ENCODE results near the gene ABCC10.
A peak's percentile ranks its signal among the peaks of the same experiment; 100 is the strongest.
"Not testable (repeated sequence)": the region's sequence is repeated elsewhere in the genome, so short reads cannot be mapped to it uniquely, and the experiment has no call there.

The ABCC10 gene

GRCh38 chr6:43427406-43428111, at the start of gene ABCC10:
ABCC10 (plus strand) TSS chr6:43427541; CDS start chr6:43427979, 438 bp downstream.
- peak; percentile 96 for DNase-seq

DNA sequence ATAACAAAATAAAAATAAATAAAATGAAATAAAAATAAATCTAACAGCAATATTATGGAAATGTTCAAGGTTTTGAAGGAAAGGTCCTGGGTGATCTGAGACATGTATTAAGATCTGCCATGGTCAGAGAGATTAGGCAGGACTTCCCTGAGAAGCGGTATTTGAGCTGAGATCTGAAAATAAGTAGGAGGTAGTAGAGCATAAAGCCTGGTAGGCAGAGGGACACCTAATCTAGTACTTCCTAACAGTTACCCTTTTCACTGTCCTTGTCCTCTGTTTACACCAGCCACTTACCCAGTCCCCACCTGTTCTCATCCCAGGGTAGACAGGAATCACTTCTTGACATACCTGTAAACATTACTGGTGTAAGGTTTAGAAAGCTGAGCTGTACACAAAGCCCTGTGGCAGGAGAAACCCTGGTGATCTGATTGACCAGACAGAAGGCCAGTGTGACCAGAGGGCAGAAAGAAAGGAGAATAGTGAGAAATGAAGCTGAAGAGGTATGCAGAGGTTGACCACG, 49.6 kb upstream of the ABCC10 start:
- DNase-seq = no peak

DNA sequence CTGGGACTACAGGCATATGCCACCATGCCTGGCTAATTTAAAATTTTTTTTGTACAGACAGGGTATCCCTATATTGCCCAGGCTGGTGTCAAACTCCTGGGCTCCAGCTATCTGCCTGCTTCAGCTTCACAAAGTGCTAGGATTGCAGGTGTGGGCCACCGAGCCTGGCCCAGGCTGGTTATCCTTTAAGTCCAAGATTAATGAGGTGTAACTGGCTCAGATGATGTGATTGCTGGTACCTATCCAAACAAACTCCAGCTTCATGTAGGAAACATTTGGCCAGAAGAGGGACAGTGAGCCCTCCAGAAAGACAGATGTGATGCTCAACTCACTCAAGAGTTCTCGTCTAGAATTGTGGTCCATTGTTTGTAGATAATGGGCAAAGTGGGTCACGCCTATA, 48.7 kb upstream of the ABCC10 start:
- no peak for DNase-seq

DNA sequence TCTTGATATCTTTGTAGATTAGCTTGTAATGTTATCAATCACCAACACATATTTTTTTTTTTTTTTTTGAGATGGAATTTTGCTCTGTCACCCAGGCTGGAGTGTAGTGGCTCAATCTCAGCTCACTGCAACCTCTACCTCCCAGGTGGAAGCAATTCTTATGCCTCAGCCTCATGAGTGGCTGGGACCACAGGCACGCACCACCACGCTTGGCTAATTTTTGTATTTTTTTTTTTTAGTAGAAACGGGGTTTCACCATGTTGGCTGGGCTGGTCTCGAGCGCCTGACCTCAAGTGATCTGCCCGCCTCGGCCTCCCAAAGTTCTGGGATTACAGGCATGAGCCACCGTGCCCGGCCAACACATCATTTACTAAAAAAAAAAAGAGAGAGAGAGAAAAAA, 46.5 kb upstream of the ABCC10 start:
- DNase-seq = not testable (repeated sequence)

GRCh38 chr6:43383021-43383667, 44.2 kb upstream of the ABCC10 start:
- no peak for DNase-seq

DNA sequence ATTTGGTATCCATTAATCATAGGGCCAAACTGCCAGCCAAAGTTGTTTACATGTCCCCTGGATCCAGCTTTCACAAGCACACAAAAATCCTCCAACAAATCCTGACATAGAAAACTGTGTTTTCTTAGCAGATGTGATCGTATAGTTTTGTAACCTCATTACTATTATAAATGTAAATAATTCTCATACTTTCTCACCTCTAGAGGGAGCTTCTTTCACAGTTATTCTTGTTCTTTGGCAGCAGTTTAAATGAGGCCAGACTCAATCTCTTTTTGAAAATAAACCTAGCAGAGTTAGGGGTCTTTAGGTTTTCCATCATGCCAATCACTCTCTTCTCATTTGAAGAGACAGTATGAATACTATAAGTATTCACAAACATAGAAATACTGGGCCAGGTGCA, 40.8 kb upstream of the ABCC10 start:
- no peak for DNase-seq

DNA sequence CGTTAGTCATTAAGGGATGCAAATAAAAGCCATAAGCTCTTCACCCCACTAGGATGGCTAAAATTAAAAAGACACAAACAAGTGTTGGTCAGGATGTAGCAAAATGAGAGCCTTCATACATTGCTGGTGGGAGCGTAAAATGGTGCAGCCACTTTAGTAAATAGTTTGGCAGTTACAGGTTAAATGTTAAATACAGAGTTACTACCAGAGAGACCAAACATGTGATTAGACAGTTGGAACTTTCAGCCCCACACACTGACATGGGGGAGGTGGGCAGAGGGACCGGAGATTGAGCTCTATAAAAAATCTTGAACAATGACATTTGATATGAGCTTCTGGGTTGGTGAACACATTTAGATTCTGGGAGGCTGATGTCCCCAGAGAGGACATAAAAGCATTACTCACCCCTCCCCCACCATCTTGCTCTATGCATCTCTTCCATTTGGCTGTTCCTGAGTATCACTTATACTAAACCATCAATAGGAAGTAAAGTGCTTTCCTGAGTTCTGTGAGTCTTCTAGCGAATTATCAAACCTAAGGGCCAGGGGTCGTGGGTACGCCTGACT, 37.5 kb upstream of the ABCC10 start:
- DNase-seq = no peak

DNA sequence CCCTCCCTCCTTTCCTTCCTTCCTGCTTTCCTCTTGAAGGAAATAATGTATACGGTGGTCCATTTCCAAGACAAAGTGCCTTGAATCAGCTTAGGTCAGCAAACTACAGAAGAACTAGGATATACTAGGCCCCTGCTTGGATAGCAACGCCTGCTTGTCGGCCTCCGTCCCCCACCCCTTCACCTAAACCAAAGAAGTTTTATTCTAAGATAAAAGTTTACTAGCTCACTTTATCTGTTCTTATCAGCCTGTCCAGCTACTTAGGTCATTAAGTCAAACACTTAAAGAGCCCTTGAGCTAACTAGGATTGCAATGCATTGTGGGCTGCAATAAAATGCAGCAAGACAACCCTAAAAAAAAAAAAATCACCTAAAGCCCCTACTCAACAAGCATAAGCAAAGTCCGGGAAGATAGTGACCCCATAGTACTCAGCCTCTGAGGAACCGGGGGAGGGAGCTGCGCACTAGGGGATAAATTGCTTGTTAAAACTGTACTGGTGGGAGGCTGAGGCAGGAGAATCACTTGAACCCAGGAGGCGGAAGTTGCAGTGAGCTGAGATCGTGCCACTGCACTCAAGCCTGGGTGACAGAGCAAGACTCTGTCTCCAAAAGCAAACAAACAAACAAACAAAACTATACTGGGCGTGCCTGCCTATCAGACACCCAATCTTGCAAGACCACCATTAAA, 36.4 kb upstream of the ABCC10 start:
- DNase-seq = not testable (repeated sequence)

DNA sequence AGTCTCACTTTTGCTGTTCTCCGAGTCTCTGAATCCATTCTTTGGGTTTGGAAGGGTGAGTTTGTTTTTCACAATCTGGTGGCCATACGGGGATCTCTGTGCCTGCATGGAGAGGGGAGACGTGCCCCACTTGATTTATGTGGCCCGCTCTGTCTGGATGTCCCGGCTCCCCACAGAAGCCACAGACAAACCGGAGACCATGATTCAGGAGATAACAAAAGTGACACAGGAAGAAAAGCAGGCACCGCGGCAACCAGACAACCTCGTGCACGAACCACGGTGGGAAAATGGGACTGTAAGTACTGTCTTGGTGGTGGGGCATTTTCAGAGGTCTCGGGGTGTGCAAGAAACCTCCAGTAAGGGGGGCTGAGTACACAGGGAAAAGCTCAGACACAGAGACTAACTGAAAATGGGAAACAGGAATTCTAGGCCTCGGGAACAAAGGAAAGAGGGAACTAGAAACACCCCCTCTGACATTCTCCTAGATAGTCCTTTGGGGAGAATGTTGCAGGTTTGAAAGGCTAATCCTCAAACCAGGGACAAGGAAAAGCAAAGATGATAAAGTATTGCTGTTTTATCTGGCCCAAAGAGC, 35.8 kb upstream of the ABCC10 start:
- no peak for DNase-seq

DNA sequence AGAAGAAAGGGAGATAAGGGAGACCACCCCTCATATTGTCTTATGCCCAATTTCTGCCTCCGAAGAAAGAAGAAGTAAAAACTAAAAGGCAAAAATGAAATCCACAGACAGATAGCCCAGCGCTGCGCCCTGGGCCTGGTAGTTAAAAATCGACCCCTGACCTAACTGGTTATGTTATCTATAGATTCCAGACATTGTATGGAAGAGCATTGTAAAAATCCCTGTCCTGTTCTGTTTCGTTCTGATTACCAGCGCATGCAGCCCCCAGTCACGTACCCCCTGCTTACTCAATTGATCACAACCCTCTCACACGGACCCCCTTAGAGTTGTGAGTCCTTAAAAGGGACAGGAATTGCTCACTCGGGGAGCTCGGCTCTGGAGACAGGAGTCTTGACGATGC, 34.2 kb upstream of the ABCC10 start:
- not testable (repeated sequence) for DNase-seq

DNA sequence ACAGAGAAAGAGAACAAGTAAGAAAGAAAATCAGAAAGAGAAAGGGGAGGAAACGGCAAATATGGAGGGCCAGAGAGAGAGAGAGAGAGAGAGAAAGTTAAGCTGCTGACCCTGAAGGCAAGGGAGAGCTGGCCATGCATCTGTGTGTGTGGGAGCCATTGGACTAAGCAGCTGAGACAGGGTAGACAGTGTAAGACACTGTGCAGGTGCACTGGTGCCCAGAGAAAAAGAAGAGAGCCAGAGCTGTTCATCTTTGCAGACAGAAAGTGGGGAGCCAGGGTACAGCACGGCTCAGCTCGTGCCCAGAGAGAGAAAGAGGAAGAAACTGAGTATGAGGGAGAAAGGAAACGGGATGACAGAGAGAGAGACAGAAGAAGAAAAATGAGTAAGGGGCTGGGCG, 33.7 kb upstream of the ABCC10 start:
- DNase-seq = no peak

- no peak for DNase-seq
These were observed 32.4 kb upstream of the ABCC10 start for GRCh38 chr6:43394982-43395381.

GRCh38 chr6:43395776-43396175, 31.6 kb upstream of the ABCC10 start:
- no peak for DNase-seq

GRCh38 chr6:43396408-43397149, 30.8 kb upstream of the ABCC10 start:
- DNase-seq = no peak

DNA sequence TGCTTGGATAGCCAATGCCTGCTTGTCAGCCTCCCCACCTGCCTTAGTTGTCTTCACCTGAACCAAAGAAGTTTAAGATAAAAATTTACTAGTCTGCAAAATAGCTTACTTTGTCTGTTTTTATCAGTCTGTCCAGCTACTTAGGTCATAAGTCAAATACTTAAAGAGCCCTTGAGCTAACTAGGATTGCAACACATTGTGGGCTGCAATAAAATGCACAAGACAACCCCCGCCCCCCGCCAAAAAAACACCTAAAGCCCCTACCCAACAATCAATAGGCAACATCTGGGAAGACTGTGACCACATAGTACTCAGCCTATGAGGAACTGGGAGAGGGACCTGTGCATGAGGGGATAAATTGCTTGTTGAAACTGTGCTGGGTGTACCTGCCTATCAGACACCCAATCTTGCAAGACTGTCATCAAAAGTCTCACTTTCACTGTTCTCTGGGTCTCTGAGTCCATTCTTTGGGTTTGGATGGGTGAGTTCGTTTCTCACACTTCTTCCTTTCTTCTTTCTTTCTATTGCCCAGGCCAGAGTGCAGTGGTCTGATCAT, 27.3 kb upstream of the ABCC10 start:
- no peak for DNase-seq

DNA sequence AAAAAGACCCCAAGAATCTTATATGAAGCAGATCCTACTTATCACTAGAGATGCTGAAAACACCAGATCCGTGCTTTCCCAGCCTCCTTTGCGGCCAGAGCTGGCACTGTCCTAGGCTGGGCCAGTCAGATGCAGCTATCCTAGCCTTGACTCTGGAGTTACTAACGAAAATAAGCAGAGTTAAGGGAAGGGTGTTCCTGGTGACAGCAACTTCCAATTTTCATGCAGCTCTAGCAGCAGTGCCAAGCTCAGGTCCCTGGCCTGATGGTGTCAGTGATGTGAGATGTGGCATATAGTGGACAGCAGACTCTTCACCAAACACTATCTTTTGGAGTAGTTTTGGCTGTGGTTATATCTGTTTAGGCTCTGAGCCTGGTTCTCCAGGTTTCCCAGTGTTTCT, 25.6 kb upstream of the ABCC10 start:
- DNase-seq = no peak

- no peak for DNase-seq
These were observed 24.5 kb upstream of the ABCC10 start for GRCh38 chr6:43402820-43403219.

DNA sequence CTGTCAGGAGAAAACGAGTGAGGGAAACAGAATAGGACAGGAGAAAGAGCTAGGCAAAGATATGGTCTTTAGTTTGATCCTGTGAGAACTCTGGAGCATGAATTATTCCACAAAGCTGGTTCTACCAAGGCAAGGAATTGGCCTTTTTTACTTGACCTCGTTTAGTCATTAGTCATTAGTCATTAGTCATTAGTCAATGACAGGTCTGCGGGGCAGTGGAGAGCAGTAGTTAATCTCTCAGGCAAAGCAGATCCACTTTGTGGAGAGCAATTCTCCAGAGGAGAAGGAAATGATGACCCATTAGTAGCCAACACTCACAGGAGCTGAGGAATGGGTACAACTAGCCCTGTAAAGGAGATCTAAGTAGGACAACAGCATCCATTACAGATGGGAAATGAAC, 22.0 kb upstream of the ABCC10 start:
- DNase-seq = no peak

GRCh38 chr6:43407296-43407695, 20.0 kb upstream of the ABCC10 start:
- no peak for DNase-seq

DNA sequence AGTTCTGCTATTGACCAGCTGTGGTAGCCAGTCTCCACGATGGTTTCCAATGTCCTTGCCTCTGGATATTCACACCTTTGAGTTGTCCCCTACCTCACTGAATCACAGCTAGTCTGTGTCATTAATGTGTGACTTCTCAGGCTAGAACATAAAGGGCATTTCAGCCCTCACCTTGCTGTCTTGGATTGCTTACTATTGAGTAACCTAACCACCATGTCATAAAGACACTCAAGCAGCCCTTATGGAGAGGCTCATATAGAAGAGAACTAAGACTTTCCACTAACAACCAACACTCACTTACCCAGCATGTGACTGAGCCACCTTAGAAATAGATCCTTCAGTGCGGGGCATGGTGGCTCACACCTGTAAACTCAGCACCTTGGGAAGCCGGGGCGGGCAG, 19.1 kb upstream of the ABCC10 start:
- DNase-seq = no peak

GRCh38 chr6:43410776-43411175, 16.6 kb upstream of the ABCC10 start:
- not testable (repeated sequence) for DNase-seq

GRCh38 chr6:43412541-43412940, 14.8 kb upstream of the ABCC10 start:
- DNase-seq = no peak
